CD4-positive, alpha-beta memory T cell (primary cell): Measurements from ENCODE around the gene FBXL5. TPM values are rescaled to one million over a fixed set of nuclear protein-coding genes. Genes with fewer than 3 reads are reported as not detected.

ENCODE experiments used
- CTCF ChIA-PET: fragments of 350-600 bp; sonication (Branson Sonifier 250); formaldehyde crosslinking; loops from one replicate; lab custom pipeline; 2021; ENCODE audit warnings: inconsistent platforms; ENCODE audit not compliant: partially characterized antibody; lab: Charles Lee
- POLR2A ChIA-PET: fragments of 350-600 bp; sonication (Branson Sonifier 250); formaldehyde crosslinking; loops from one replicate; lab custom pipeline; 2021; ENCODE audit not compliant: partially characterized antibody; lab: Charles Lee
- DNase-seq, 5 donors: peaks; one replicate each; pipeline versions ENCODE4 v3.0.0 to v3.0.0-alpha.2; 2020 to 2022; ENCODE audit warnings: mixed read lengths in 1 of 5
- H3K27ac ChIP-seq: one replicate; pipeline ENCODE4 v1.7.0; 2013; ENCODE audit warnings: low read depth, low read length
- H3K27me3 ChIP-seq: 2 replicates; pipeline ENCODE4 v1.7.0; 2013; ENCODE audit warnings: mild to moderate bottlenecking, low read length, moderate library complexity; ENCODE audit not compliant: insufficient read depth
- H3K36me3 ChIP-seq: 2 replicates; pipeline ENCODE4 v1.7.0; 2013; ENCODE audit warnings: mild to moderate bottlenecking, low read length, moderate library complexity; ENCODE audit not compliant: insufficient read depth
- H3K4me1 ChIP-seq: 2 replicates; pipeline ENCODE4 v1.7.0; 2013; ENCODE audit warnings: mild to moderate bottlenecking, low read length, moderate library complexity; ENCODE audit not compliant: insufficient read depth
- H3K4me3 ChIP-seq, 2 donors: one replicate each; pipeline ENCODE4 v1.7.0; 2013; ENCODE audit warnings: low read length in 2 of 2, mild to moderate bottlenecking in 1 of 2
- H3K9me3 ChIP-seq, 2 donors: one replicate each; pipeline ENCODE4 v1.7.0; 2013; ENCODE audit warnings: low read length in 2 of 2, control low read depth in 1 of 2; ENCODE audit not compliant: control insufficient read depth in 1 of 2
- H3K27ac Mint-ChIP-seq, 7 donors: one replicate each; pipeline ENCODE4 v1.8.0; 2020 to 2021; ENCODE audit warnings: mixed read lengths in 7 of 7, mild to moderate bottlenecking in 6 of 7, inconsistent platforms in 3 of 7, moderate library complexity in 3 of 7
- H3K27me3 Mint-ChIP-seq, 2 donors: one replicate each; pipeline ENCODE4 v1.8.0; 2020 to 2021; ENCODE audit warnings: mixed read lengths in 2 of 2
- H3K36me3 Mint-ChIP-seq, 2 donors: one replicate each; pipeline ENCODE4 v1.8.0; 2020 to 2021; ENCODE audit warnings: mixed read lengths in 2 of 2, inconsistent platforms in 1 of 2, mild to moderate bottlenecking in 1 of 2
- H3K4me1 Mint-ChIP-seq, 4 donors: one replicate each; pipeline ENCODE4 v1.8.0; 2020 to 2021; ENCODE audit warnings: mixed read lengths in 4 of 4, mild to moderate bottlenecking in 1 of 4
- H3K4me3 Mint-ChIP-seq, 8 donors: one replicate each; pipeline ENCODE4 v1.8.0; 2020 to 2021; ENCODE audit warnings: mixed read lengths in 8 of 8, mild to moderate bottlenecking in 7 of 8, moderate library complexity in 6 of 8, inconsistent platforms in 3 of 8
- H3K9me3 Mint-ChIP-seq, 8 donors: one replicate each; pipeline ENCODE4 v1.8.0; 2020 to 2021; ENCODE audit warnings: mixed read lengths in 8 of 8, mild to moderate bottlenecking in 5 of 8, inconsistent platforms in 3 of 8, moderate library complexity in 1 of 8
- intact Hi-C: fragments of 100-400 bp; cut with micrococcal nuclease; formaldehyde crosslinking; loops from one replicate; pipeline ENCODE4 v1.15.1; 2023
- polyA plus RNA-seq, 2 donors: library from polyadenylated mRNA; unstranded; fragments of 300-500 nt; fragmentation: Illumina TruSeq; gene quantifications; one replicate each; pipeline ENCODE4 v1.2.3, GENCODE V29; 2021
- total RNA-seq, 2 experiments: library from RNA; stranded (reverse); gene quantifications; one replicate each; pipeline ENCODE4 v1.2.3, GENCODE V29; 2021

Gene FBXL5
- total and polyA plus RNA-seq, 4 experiments from 2014 or later = 62.2 to 203 (median 75.6) TPM

GRCh38 chr4:15684498-15684897, 29.3 kb upstream of the FBXL5 start:
- intact Hi-C loops = loop anchor here (5.0 kb wide), 1 partner anchor 73 kb away; no protein-coding TSS in a partner anchor
- peak overlapping the region in 1 of 8 donors; percentile 21 for H3K4me3 Mint-ChIP-seq
- no peaks in the 10 kb centered on the region for H3K27me3 Mint-ChIP-seq
- ChIA-PET POLR2A (no interaction called here), CTCF (no interaction called here)
- peak overlapping the region in 1 of 7 donors; percentile 5 for H3K27ac Mint-ChIP-seq
- H3K9me3 ChIP-seq = no peaks in the 10 kb centered on the region
- H3K27ac ChIP-seq = no peak overlapping the region
- H3K4me1 Mint-ChIP-seq = peaks cover 26 to 47% (median 35%) of the 10 kb centered on the region in 4 donors
- peaks cover 30% of the 10 kb centered on the region for H3K4me1 ChIP-seq
- no peak overlapping the region for H3K4me3 ChIP-seq
- H3K9me3 Mint-ChIP-seq = no peaks in the 10 kb centered on the region
- no peak for DNase-seq
- peaks cover 26 to 28% of the 10 kb centered on the region in 2 donors for H3K36me3 Mint-ChIP-seq
- H3K36me3 ChIP-seq = peaks cover 4% of the 10 kb centered on the region
- H3K27me3 ChIP-seq = no peaks in the 10 kb centered on the region

- no peaks in the 10 kb centered on the region for H3K9me3 Mint-ChIP-seq
- DNase-seq = no peak
- Histone ChIP-seq H3K4me3 (no peak overlapping the region), H3K4me1 (peaks cover 30% of the 10 kb centered on the region), H3K36me3 (peaks cover 4% of the 10 kb centered on the region), H3K27me3 (no peaks in the 10 kb centered on the region), H3K9me3 (no peaks in the 10 kb centered on the region), H3K27ac (no peak overlapping the region)
- H3K36me3 Mint-ChIP-seq = peaks cover 18 to 22% of the 10 kb centered on the region in 2 donors
- POLR2A ChIA-PET = interaction anchor here (1.4 to 3.1 kb wide), 5 partner anchors 20 to 680 kb away, joined by 3 to 41 read pairs (median 11); partner anchors contain the start of genes BST1, CPEB2 and FBXL5
- CTCF ChIA-PET = interaction anchor here (1.2 to 1.5 kb wide), 3 partner anchors 27 to 34 kb away, joined by 3 to 5 read pairs (median 4); no protein-coding TSS in a partner anchor
- peak overlapping the region in 5 of 8 donors; percentile 27 to 97 (median 57) for H3K4me3 Mint-ChIP-seq
- H3K27ac Mint-ChIP-seq = peak overlapping the region in 2 of 7 donors; percentile 30 to 86
- H3K4me1 Mint-ChIP-seq = peaks cover 26 to 47% (median 35%) of the 10 kb centered on the region in 4 donors
- no peaks in the 10 kb centered on the region for H3K27me3 Mint-ChIP-seq
- intact Hi-C loops = loop anchor here (2.0 to 5.0 kb wide), 2 partner anchors 74 to 682 kb away; no protein-coding TSS in a partner anchor
These were observed 28.0 kb upstream of the FBXL5 start for GRCh38 chr4:15683143-15683495.

- Histone ChIP-seq H3K9me3 (no peaks in the 10 kb centered on the region), H3K36me3 (peaks cover 4% of the 10 kb centered on the region), H3K27me3 (no peaks in the 10 kb centered on the region), H3K27ac (peak overlapping the region; percentile 70), H3K4me3 (peak overlapping the region; percentile 72 to 99), H3K4me1 (peaks cover 30% of the 10 kb centered on the region)
- CTCF ChIA-PET = interaction anchor here (0.6 to 1.5 kb wide), 6 partner anchors 27 to 681 kb away, joined by 3 to 5 read pairs (median 4); no protein-coding TSS in a partner anchor
- H3K36me3 Mint-ChIP-seq = peaks cover 14 to 15% of the 10 kb centered on the region in 2 donors
- peak overlapping the region; percentile 90 to 98 (median 96) for H3K4me3 Mint-ChIP-seq
- no peaks in the 10 kb centered on the region for H3K27me3 Mint-ChIP-seq
- H3K27ac Mint-ChIP-seq = peak overlapping the region; percentile 86 to 98 (median 97)
- POLR2A ChIA-PET = interaction anchor here (0.9 to 3.1 kb wide), 11 partner anchors 9 to 680 kb away, joined by 3 to 41 read pairs (median 7); partner anchors contain the start of genes BST1, CPEB2 and FBXL5
- intact Hi-C loops = loop anchor here (2.0 to 5.0 kb wide), 2 partner anchors 75 to 682 kb away; no protein-coding TSS in a partner anchor
- no peaks in the 10 kb centered on the region for H3K9me3 Mint-ChIP-seq
- no peak for DNase-seq
- H3K4me1 Mint-ChIP-seq = peaks cover 26 to 47% (median 35%) of the 10 kb centered on the region in 4 donors
These were observed 27.3 kb upstream of the FBXL5 start for GRCh38 chr4:15682242-15683142.

- POLR2A ChIA-PET = interaction anchor here (0.7 to 3.1 kb wide), 13 partner anchors 10 to 679 kb away, joined by 3 to 41 read pairs (median 5); partner anchors contain the start of genes BST1, CPEB2 and FBXL5
- H3K4me3 ChIP-seq = peak within 1 kb of the TSS; percentile 72 to 99
- intact Hi-C loops = loop anchor here (1.0 to 5.0 kb wide), 5 partner anchors 26 to 681 kb away; partner anchors contain the start of gene FBXL5
- peaks cover 4% of the 10 kb centered on the region for H3K36me3 ChIP-seq
- peak within 1 kb of the TSS; percentile 90 to 98 (median 96) for H3K4me3 Mint-ChIP-seq
- H3K27me3 Mint-ChIP-seq = no peaks in the 10 kb centered on the region
- peak within 1 kb of the TSS; percentile 70 for H3K27ac ChIP-seq
- no peaks in the 10 kb centered on the region for H3K27me3 ChIP-seq
- no peaks in the 10 kb centered on the region for H3K9me3 ChIP-seq
- peaks cover 26 to 47% (median 35%) of the 10 kb centered on the region in 4 donors for H3K4me1 Mint-ChIP-seq
- peak; percentile 92 to 96 (median 93) for DNase-seq
- H3K4me1 ChIP-seq = peaks cover 30% of the 10 kb centered on the region
- peaks cover 7% of the 10 kb centered on the region in 2 donors for H3K36me3 Mint-ChIP-seq
- no peaks in the 10 kb centered on the region for H3K9me3 Mint-ChIP-seq
- CTCF ChIA-PET = interaction anchor here (1.0 to 1.5 kb wide), 4 partner anchors 26 to 680 kb away, joined by 4 to 5 read pairs (median 4); no protein-coding TSS in a partner anchor
- H3K27ac Mint-ChIP-seq = peak within 1 kb of the TSS; percentile 86 to 98 (median 97)
These were observed 26.4 kb upstream of the FBXL5 start, which contains the start of gene FAM200B for GRCh38 chr4:15681372-15682241. TSS of gene FAM200B (plus strand) at chr4:15681827. CDS start at chr4:15686978, 5,151 bp downstream.

- H3K4me3 ChIP-seq = peak overlapping the region; percentile 72 to 99
- H3K9me3 Mint-ChIP-seq = no peaks in the 10 kb centered on the region
- peak overlapping the region in 4 of 7 donors; percentile 18 to 86 (median 46) for H3K27ac Mint-ChIP-seq
- H3K9me3 ChIP-seq = no peaks in the 10 kb centered on the region
- no peaks in the 10 kb centered on the region for H3K36me3 ChIP-seq
- peaks cover 30% of the 10 kb centered on the region for H3K4me1 ChIP-seq
- no peaks in the 10 kb centered on the region for H3K27me3 Mint-ChIP-seq
- DNase-seq = no peak
- peaks cover 25 to 42% (median 33%) of the 10 kb centered on the region in 4 donors for H3K4me1 Mint-ChIP-seq
- POLR2A ChIA-PET = interaction anchor here (0.7 to 3.1 kb wide), 9 partner anchors 11 to 678 kb away, joined by 3 to 41 read pairs (median 10); partner anchors contain the start of genes CPEB2 and FBXL5
- H3K4me3 Mint-ChIP-seq = peak overlapping the region; percentile 90 to 98 (median 96)
- intact Hi-C loops = loop anchor here (1.0 to 5.0 kb wide), 4 partner anchors 26 to 677 kb away; partner anchors contain the start of gene FBXL5
- H3K27me3 ChIP-seq = no peaks in the 10 kb centered on the region
- H3K36me3 Mint-ChIP-seq = peaks cover under 1% of the 10 kb centered on the region in 2 donors
- CTCF ChIA-PET = no interaction called here
- H3K27ac ChIP-seq = peak overlapping the region; percentile 70
These were observed 25.9 kb upstream of the FBXL5 start for GRCh38 chr4:15681067-15681371.

GRCh38 chr4:15677507-15677988, 22.4 kb upstream of the FBXL5 start:
- Mint-ChIP-seq H3K4me3 (no peak overlapping the region), H3K27ac (no peak overlapping the region), H3K4me1 (peaks cover 6 to 15% (median 10%) of the 10 kb centered on the region in 4 donors), H3K27me3 (no peaks in the 10 kb centered on the region), H3K9me3 (no peaks in the 10 kb centered on the region), H3K36me3 (no peaks in the 10 kb centered on the region)
- Histone ChIP-seq H3K4me3 (no peak overlapping the region), H3K27me3 (no peaks in the 10 kb centered on the region), H3K36me3 (no peaks in the 10 kb centered on the region), H3K27ac (no peak overlapping the region), H3K4me1 (peaks cover 4% of the 10 kb centered on the region), H3K9me3 (no peaks in the 10 kb centered on the region)
- POLR2A ChIA-PET = no interaction called here
- no peak for DNase-seq
- CTCF ChIA-PET = no interaction called here
- intact Hi-C loops = no loop called here
